ENCODE results near the gene RASGRP4. TPM values are rescaled to one million over a fixed set of nuclear protein-coding genes. Genes with fewer than 3 reads are reported as not detected.
A peak's percentile ranks its signal among the peaks of the same experiment; 100 is the strongest.
"Not testable (repeated sequence)": the region's sequence is repeated elsewhere in the genome, so short reads cannot be mapped to it uniquely, and the experiment has no call there.

Gene RASGRP4
- total RNA-seq, 1 donor from 2014 or later = 3.5 TPM

GRCh38 chr19:38448225-38448624 lies 22.2 kb upstream of the RASGRP4 start:
- DNase-seq (ENCODE audit: low spot score) = no peak

- no peak for DNase-seq (ENCODE audit: low spot score)
These were observed 19.3 kb upstream of the RASGRP4 start for GRCh38 chr19:38445362-38445761.

- DNase-seq (ENCODE audit: low spot score) = no peak
These were observed 18.0 kb upstream of the RASGRP4 start for GRCh38 chr19:38444026-38444425.

- DNase-seq (ENCODE audit: low spot score) = no peak
These were observed 17.5 kb upstream of the RASGRP4 start for GRCh38 chr19:38443458-38443999.

- DNase-seq (ENCODE audit: low spot score) = no peak
These were observed 16.7 kb upstream of the RASGRP4 start for GRCh38 chr19:38442736-38443135.

- no peak for DNase-seq (ENCODE audit: low spot score)
These were observed 15.8 kb upstream of the RASGRP4 start for GRCh38 chr19:38441657-38442348.

GRCh38 chr19:38440592-38440991 lies 14.6 kb upstream of the RASGRP4 start:
- DNase-seq (ENCODE audit: low spot score) = no peak

GRCh38 chr19:38437917-38438316 lies 11.9 kb upstream of the RASGRP4 start:
- no peak for DNase-seq (ENCODE audit: low spot score)

- no peak for DNase-seq (ENCODE audit: low spot score)
These were observed 11.3 kb upstream of the RASGRP4 start for GRCh38 chr19:38437295-38437694.

GRCh38 chr19:38434549-38435051 lies 8.6 kb upstream of the RASGRP4 start:
- DNase-seq (ENCODE audit: low spot score) = peak; percentile 28

GRCh38 chr19:38433268-38433733 lies 7.3 kb upstream of the RASGRP4 start, which contains the start of gene RYR1:
Gene RYR1, plus strand, starts transcription at chr19:38433691. Its CDS starts 139 bp downstream, at chr19:38433830.
- peak; percentile 19 for DNase-seq (ENCODE audit: low spot score)

- DNase-seq (ENCODE audit: low spot score) = no peak
These were observed 4.9 kb upstream of the RASGRP4 start for GRCh38 chr19:38430931-38431330.

GRCh38 chr19:38429811-38430156 lies 3.8 kb upstream of the RASGRP4 start:
- DNase-seq (ENCODE audit: low spot score) = no peak

GRCh38 chr19:38429055-38429810 lies 3.2 kb upstream of the RASGRP4 start:
- no peak for DNase-seq (ENCODE audit: low spot score)

- not testable (repeated sequence) for DNase-seq (ENCODE audit: low spot score)
These were observed 1.1 kb upstream of the RASGRP4 start for GRCh38 chr19:38427035-38427677.

- no peak for DNase-seq (ENCODE audit: low spot score)
These were observed 703 bp downstream of the RASGRP4 start for GRCh38 chr19:38425222-38425809.

GRCh38 chr19:38424272-38424671 lies 1.7 kb downstream of the RASGRP4 start:
- DNase-seq (ENCODE audit: low spot score) = no peak

GRCh38 chr19:38422438-38422837 lies 3.6 kb downstream of the RASGRP4 start:
- no peak for DNase-seq (ENCODE audit: low spot score)

GRCh38 chr19:38421856-38422255 lies 4.2 kb downstream of the RASGRP4 start:
- no peak for DNase-seq (ENCODE audit: low spot score)

- no peak for DNase-seq (ENCODE audit: low spot score)
These were observed 5.1 kb downstream of the RASGRP4 start for GRCh38 chr19:38420935-38421334.

Data from mucosa of gallbladder (tissue), 1 donor.